ENCODE results near the gene PCDH1.

Gene PCDH1

GRCh38 chr5:141857226-141857625 is 21.0 kb downstream of the PCDH1 start:
- in situ Hi-C loops (cut with MboI; ENCODE audit: low sequenced_read_pairs): no loop called here

GRCh38 chr5:141856037-141856790 is 22.0 kb downstream of the PCDH1 start:
- in situ Hi-C loops (cut with MboI; ENCODE audit: low sequenced_read_pairs): no loop called here

DNA sequence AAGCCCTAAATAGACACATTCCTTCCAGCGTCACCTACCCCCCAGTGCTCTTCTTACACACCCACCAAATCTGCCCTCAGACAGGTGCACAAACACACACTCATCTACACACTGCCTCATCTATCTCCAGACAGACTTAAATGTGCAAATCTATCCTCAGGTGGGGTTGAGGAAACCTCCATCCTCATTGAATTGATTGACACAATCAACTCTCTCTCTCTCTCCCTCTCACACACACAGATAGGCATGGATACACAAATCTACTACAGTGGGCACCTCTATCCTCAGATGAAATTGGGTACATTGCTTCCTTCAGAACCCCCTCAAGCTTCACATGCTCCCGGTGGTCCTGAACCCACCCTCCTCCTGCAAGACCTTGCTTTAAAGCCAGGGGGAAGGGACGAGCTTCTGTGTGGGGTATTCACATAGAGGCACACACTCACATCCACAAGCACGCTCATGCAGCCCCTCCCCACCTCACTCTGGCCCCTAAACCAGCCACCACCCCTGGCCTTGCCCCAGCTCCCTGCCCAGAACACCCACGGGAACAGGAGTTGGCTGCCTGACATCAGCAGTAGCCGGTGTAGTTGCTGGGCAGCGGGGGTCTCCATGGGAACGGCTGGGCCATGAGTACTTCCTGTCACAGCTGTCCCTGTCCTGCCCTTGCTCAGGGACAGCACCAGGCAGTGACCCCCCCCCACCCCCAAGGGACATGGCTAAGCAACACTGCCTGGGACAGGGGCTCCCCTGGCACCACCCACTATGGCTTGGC is 22.8 kb downstream of the PCDH1 start:
- in situ Hi-C loops (cut with MboI; ENCODE audit: low sequenced_read_pairs): no loop called here

- in situ Hi-C loops (cut with MboI; ENCODE audit: low sequenced_read_pairs): no loop called here
These were observed 24.1 kb downstream of the PCDH1 start for GRCh38 chr5:141853895-141854626.

DNA sequence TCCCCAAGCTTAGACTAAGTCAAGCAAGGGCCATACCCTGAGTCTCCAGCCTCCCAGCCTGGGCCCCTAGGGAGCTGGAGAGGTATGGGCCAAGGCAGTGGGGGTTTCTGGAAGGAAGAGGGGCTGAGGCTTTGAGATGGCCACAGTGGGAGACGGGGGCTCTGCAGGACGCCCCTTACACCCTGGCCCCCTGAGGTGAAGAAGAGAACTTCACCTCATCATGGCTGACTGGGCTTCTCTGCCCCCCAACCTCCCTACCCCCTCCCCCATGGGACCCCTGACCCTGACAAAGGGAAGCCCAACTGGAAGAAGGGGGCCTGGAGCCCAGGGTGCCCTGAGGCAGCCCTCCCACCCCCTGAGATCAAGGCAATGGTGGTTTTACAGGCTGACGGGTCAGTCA is 25.8 kb downstream of the PCDH1 start:
- in situ Hi-C loops (cut with MboI; ENCODE audit: low sequenced_read_pairs): no loop called here

DNA sequence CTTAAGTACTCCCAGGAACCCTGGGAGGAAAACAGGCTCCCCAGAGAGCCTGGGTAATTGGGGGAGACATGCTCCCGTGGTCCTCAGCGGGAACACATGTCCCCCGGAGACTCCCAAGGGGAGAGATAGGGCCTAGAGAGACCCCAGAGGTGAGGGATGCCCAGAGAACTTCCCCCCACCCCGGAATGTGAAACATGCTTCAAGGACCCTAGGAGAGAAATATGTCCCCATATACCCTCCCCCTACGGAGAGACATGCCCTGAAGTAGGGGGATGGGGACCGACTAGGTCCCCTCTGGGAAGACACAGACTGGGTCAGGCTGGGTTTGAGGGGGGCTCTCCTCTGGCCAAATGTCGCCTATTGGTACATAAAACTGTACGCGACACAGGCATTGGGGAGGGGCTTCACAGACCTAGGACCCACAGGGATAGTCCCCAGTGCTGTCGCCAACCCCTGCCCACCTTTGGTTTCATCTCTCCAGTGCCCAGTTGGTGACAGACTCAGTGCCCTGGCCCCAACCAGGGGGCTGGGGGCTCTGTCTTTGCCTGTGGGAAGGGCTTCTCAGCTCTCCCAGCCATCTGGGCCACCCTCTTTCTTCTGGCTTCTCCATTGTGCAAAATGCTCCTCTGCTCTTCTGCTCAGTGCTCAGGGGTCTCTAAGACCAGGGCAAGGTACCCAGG is 26.9 kb downstream of the PCDH1 start:
- in situ Hi-C loops (cut with MboI; ENCODE audit: low sequenced_read_pairs): no loop called here

DNA sequence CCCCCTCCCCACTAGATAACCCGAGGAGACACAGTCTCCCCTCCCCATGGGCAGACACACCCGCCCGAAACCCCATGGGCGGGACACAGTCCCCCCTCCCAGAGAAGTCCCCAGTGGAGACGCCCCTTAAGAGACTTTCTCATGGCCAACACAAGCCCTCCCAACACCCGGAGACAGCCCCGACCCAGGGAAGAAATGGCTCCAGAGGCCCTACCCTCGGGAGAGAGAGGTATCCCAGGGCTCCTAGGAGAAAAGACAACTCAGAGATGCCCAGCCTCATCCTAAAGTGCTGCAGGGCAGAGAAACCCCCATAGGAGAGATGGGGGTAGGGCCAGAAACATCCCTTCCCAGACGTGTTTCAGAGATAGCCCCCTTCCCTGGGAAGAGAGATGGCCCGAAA is 27.4 kb downstream of the PCDH1 start:
- in situ Hi-C loops (cut with MboI; ENCODE audit: low sequenced_read_pairs): no loop called here

DNA sequence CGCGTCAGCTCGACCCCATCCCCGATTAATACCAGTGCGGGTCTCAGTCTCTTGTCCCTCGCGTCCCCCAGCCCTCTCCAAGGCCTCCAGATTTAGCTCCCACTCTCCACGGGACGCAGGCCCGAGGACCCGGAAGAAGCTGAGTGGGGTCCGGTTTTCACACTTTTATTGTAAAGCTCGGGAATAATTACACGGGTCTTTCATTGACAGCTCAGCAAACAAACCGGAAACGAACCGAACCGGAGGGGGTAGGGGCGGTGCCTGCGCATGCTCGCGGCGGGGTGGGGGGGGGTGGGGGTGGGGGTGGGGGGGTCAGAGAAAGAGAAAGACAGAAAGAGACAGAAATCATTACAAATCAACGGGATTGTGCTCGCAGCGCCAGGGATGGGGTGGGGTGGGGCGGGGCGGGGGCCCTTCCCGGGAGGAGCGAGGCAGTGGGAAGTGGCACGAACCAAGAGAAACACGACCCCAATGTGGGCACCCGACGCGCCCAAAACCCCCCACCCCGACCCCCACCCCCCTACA is 27.9 kb downstream of the PCDH1 start:
- in situ Hi-C loops (cut with MboI; ENCODE audit: low sequenced_read_pairs): no loop called here

- in situ Hi-C loops (cut with MboI; ENCODE audit: low sequenced_read_pairs): no loop called here
These were observed 28.6 kb downstream of the PCDH1 start for GRCh38 chr5:141849415-141850243.

- in situ Hi-C loops (cut with MboI; ENCODE audit: low sequenced_read_pairs): no loop called here
These were observed 29.3 kb downstream of the PCDH1 start for GRCh38 chr5:141848744-141849414.

- in situ Hi-C loops (cut with MboI; ENCODE audit: low sequenced_read_pairs): no loop called here
These were observed 32.2 kb downstream of the PCDH1 start for GRCh38 chr5:141846031-141846430.

GRCh38 chr5:141845371-141845851 is 32.8 kb downstream of the PCDH1 start:
- in situ Hi-C loops (cut with MboI; ENCODE audit: low sequenced_read_pairs): no loop called here

- in situ Hi-C loops (cut with MboI; ENCODE audit: low sequenced_read_pairs): no loop called here
These were observed 33.7 kb downstream of the PCDH1 start for GRCh38 chr5:141844414-141845097.

- in situ Hi-C loops (cut with MboI; ENCODE audit: low sequenced_read_pairs): no loop called here
These were observed 34.9 kb downstream of the PCDH1 start for GRCh38 chr5:141843156-141843927.

- in situ Hi-C loops (cut with MboI; ENCODE audit: low sequenced_read_pairs): no loop called here
These were observed 36.6 kb downstream of the PCDH1 start for GRCh38 chr5:141841378-141842180.

- in situ Hi-C loops (cut with MboI; ENCODE audit: low sequenced_read_pairs): no loop called here
These were observed 37.3 kb downstream of the PCDH1 start for GRCh38 chr5:141840826-141841360.

DNA sequence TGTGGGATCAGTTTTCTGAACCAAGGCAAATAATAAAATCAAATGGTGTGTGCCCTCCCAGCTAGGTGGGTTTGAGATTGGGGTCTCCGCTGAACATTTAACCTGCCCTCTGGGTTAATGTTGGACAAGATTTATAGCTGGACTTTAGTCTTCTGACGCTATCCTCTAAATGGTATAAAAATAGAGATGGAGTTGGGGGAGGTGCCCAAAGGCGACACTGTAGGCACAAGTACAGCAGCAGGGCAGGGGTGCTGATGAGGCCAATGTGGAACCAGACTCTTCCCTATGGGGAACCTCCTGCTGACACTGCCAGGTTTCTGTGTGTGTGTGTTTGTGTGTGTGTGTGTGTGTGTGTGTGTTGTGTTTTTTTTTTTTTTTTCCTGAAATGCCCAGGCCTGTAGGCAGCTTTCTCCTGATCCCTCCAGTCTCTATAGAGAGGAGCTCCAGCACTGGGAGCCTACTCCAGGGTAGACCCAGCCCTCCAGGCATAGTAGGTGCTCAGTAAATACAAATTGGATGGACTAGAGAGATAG is 37.9 kb downstream of the PCDH1 start:
- in situ Hi-C loops (cut with MboI; ENCODE audit: low sequenced_read_pairs): no loop called here

All from HL-60/S4 treated with retinoic acid at 250 ng/mL for 4 days and 3 days (cell line).